ENCODE data around the gene TEKT3.

TEKT3 gene

DNA sequence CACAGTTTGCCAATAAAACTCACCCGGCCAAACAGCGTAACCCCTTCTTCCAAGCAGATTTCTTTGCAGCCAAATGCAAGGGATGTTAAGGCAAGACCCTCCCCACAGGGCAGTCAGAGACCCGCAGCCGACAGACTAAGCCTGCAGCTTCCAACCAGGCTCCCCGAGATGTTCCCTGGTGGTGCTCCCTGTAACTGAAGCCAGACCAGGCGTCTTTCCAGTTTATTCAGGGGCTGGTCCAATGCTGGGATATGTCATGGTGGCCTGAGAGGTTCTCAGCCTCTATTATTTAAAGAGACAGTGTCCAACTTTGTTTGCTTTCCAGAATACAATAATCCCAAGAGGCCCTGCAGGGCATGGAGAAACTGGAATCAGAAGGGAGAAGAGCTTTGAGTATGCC is 76.3 kb downstream of the TEKT3 start, which contains the start of gene PMP22:
TSS of gene PMP22 (minus strand) at position 196 of the 400 bp plus-strand sequence. CDS start 4,599 bp downstream, outside the sequence.
- DNase-seq (ENCODE audit: low spot score): no peak

DNA sequence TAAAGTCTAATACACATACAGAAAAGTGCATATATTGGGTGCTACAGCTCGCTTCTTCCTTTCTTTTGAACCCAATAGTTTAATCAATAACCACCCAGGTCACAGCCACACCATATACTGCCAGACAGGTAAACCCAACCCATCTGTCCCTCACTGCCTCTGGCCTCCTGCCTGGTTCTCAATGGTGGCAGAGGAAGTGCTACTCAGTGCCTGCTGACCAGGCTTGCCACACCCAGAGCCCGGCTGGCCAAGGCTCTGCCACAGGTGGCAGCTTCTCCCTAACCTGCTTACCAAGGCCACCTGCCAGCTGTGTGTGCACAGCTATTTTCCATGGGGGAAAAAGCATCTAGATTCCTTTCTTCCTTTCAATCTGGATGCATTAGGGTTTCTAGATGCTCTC is 76.9 kb downstream of the TEKT3 start:
- no peak for DNase-seq (ENCODE audit: low spot score)

DNA sequence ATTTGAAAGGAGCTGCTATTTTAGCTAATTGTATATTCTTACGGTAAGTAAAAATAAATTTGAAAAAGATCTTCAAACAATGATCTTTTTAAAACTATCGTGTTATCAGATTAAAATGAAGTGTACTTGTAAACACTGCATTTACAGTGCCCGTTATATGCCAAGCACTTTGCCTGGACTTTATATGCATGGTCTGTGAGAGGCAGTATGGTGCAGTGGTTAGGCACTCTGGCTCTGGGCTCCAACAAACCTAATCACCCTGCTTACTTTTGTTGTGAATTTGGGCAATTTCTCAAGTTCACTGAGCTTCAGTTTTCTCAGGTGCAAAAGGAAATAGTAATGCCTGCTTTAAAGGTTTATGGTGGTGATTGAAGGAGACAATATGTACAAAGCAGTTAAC is 77.7 kb downstream of the TEKT3 start:
- DNase-seq (ENCODE audit: low spot score): no peak

DNA sequence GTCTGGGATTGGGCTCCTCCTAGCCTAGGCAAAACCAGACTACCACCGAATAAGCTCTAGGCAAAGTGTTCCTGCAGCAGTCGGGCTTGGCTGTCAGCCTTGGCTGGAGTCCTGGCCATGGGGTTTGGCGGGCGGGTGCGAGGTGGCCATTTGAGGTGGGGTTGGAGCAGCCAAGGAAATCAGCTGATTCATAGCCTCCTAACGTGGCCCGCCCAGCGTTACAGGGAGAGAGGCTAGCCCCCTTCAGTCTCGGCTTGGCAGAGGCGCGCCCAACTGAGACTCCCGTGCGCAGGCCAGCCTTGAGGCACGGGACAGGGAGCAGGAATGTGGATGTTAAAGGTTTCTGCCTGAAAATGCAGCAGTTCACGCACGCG is 78.2 kb downstream of the TEKT3 start:
- peak; percentile 15 for DNase-seq (ENCODE audit: low spot score)

- DNase-seq (ENCODE audit: low spot score): peak; percentile 21
Measured at GRCh38 chr17:15262291-15263205, 78.8 kb downstream of the TEKT3 start.

DNA sequence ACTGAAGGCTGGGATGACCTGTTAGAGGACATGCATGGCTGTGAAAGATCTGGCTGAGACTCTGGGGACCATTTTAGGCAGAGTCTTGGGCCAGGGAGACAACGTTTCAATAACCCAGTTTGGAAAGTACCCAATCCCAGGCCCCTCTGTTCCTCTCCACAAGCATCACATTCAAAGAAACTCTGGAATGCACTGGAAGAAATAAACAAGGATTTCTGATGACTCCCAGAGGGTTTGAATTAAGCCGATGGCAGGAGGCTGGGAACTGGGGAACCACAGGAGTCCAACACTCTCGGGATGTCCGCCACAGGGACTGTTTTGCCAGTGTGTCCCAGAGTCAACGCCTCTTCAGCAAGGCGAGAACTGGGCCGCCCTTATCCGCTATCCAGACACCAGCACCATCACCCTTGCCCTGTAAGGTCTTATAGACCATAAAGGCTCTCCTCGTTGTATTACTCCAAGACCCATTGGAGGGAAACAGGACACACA is 79.6 kb downstream of the TEKT3 start:
- no peak for DNase-seq (ENCODE audit: low spot score)

DNA sequence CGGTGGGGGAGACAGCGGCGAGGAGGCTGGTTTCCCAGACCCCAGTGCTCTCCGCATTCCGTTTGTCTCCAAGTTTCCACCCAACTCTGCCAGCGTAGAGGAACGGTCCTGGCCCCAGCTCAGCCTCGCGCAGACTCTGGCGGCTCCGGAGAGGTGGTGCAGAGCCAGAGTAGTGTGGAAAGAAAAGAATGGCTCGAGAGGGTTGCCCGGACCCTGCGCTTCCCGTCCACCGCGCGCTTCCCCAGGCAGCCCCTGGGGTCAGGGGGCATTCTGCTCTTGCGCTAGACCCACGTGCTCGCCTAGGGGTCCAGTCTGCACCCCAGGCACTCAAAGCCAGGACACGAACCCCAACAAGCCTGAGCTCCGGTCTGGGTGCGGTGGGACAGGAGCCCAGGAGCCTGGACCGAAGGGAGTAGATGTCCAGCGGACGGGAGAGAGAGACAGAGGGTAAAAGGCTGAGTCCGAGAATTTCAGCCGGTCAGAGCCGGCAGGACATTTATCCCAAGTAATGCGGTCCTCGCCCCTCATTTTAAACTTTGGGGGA is 80.1 kb downstream of the TEKT3 start:
- DNase-seq (ENCODE audit: low spot score): peak; percentile 26

DNA sequence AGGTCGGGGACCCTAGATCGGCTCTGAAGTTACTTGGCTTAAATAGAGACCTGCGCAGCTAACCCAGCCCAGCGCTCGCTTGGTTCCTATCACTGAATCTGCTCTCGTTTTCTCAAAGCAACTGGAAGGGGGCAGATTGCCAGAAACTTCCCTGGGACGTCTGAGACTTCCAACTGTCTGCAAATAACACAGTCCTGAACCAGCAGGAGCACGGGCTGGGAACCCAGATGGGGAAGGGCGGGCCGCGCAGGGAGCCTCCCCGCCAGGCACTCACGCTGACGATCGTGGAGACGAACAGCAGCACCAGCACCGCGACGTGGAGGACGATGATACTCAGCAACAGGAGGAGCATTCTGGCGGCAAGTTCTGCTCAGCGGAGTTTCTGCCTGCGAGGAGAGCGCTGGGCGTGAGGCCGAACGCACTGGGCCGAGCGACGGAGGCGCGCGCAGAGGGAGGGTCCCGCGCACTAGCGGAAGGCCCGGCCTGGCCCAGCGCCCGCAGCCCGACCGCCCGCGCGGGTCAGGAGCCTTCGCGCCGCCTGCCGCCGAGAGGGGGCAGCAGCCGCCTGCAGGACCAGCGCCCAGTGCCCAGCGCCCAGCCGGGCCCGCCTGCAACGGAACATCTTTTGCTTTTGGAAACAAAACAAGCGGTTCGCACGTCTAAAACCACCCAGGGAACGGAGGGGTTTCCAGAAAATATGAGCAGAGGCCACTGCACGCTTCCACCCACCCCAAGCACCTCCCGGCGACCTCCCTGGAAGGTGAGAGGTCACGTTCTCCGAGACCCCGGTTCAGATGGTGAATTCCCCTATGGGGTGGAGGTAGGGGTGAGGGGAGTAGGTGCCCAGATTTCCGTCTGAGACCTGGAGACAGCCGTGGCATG is 80.8 kb downstream of the TEKT3 start:
- peak; percentile 80 for DNase-seq (ENCODE audit: low spot score)

- DNase-seq (ENCODE audit: low spot score): no peak
Measured at GRCh38 chr17:15257796-15258512, 83.4 kb downstream of the TEKT3 start.

GRCh38 chr17:15257258-15257788 is 84.1 kb downstream of the TEKT3 start:
- peak; percentile 43 for DNase-seq (ENCODE audit: low spot score)

DNA sequence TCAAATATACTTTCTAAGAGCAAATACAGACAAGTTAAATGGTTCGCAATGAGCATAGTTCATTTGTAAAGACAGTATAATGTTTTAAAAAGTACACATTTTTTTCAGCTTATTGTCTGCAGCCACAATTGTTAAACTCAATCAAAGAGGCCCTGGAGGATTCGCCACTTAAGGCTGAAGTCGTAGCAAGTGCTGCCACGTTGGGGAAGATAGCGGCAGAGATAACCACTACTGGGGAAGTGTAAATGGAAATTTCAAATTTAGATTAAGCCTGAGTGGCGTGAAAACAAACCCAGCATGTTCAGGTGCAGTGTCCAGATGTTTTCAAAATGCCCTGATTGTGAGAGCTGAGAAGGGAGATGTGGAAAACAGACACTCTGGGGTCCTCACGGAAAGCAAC is 84.7 kb downstream of the TEKT3 start:
- no peak for DNase-seq (ENCODE audit: low spot score)

DNA sequence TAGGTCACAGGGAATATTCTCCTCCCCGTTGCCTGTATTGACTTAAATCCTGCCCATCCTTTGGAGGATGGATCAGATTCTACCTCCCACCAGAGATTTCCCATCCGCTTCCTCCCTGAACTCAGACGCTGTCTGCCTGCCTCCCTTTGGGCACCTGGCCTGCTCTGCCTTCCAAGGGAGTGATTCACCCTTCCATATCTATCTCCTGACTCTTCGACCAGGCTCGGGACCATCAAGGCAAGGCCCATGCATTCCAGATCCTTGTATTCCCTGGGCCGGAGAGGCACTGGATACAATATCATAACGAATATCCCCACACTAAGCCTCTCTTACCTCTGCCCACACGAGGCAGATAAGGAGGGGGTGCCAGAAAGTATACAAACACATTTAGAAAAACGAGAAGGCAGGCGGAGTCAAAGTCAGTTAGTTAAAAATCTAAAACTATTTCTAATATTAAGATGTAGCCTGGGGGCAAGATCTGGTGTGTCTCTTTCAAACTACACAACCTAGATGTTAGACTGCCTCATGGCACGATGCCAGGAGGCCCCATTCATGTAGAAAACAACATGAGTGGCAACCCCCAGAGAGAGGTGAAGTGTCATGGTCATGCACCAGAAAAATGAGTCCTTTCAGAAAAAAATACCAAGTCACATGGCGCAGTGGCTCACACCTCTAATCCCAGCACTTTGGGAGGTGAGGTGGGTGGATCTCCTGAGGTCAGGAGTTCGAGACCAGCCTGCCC is 85.5 kb downstream of the TEKT3 start:
- DNase-seq (ENCODE audit: low spot score): no peak
